Measurements from ENCODE around the gene SORCS3.

The SORCS3 gene

GRCh38 chr10:104663076-104663475 lies 22.0 kb downstream of the SORCS3 start:
- no peak for TF ChIP-seq Cebpa-rat (IDR thresholded peaks at IDR 0.05)
- Histone ChIP-seq H3K36me3 (no peaks in the 10 kb centered on the region), H3K4me2 (no peak overlapping the region)

GRCh38 chr10:104663563-104663962 lies 22.5 kb downstream of the SORCS3 start:
- no peak for TF ChIP-seq Cebpa-rat (IDR thresholded peaks at IDR 0.05)
- Histone ChIP-seq H4K20me1 (no peaks in the 10 kb centered on the region), H3K27ac (no peak overlapping the region), H3K9me3 (no peaks in the 10 kb centered on the region), H3K9ac (no peak overlapping the region), H3K4me3 (no peak overlapping the region), H3K36me3 (no peaks in the 10 kb centered on the region), H3K4me1 (no peaks in the 10 kb centered on the region), H3K4me2 (no peak overlapping the region), H3K27me3 (no peaks in the 10 kb centered on the region)

More at GRCh38 chr10:104663076-104663475, 22.0 kb downstream of the SORCS3 start:
- no peaks in the 10 kb centered on the region for H3K9me3 ChIP-seq
- H4K20me1 ChIP-seq = no peaks in the 10 kb centered on the region
- H3K27ac ChIP-seq = no peak overlapping the region
- H3K4me1 ChIP-seq = no peaks in the 10 kb centered on the region
- H3K27me3 ChIP-seq = no peaks in the 10 kb centered on the region
- no peak overlapping the region for H3K9ac ChIP-seq
- no peak overlapping the region for H3K4me3 ChIP-seq

- Histone ChIP-seq H3K36me3 (no peaks in the 10 kb centered on the region), H3K4me3 (no peak overlapping the region), H3K9me3 (no peaks in the 10 kb centered on the region), H3K4me1 (no peaks in the 10 kb centered on the region), H3K27me3 (no peaks in the 10 kb centered on the region), H3K27ac (no peak overlapping the region), H3K9ac (no peak overlapping the region), H3K4me2 (no peak overlapping the region), H4K20me1 (no peaks in the 10 kb centered on the region)
- TF ChIP-seq Cebpa-rat (IDR thresholded peaks at IDR 0.05) = no peak
Measured at GRCh38 chr10:104664205-104664604, 23.1 kb downstream of the SORCS3 start.

GRCh38 chr10:104665174-104665573 lies 24.1 kb downstream of the SORCS3 start:
- no peak overlapping the region for H3K9ac ChIP-seq
- H3K9me3 ChIP-seq = peaks cover 2% of the 10 kb centered on the region; the same call in 1 of the 2 replicates
- no peaks in the 10 kb centered on the region for H4K20me1 ChIP-seq
- no peaks in the 10 kb centered on the region for H3K36me3 ChIP-seq
- H3K4me1 ChIP-seq = no peaks in the 10 kb centered on the region
- no peak overlapping the region for H3K4me2 ChIP-seq
- no peak overlapping the region for H3K4me3 ChIP-seq
- no peak overlapping the region for H3K27ac ChIP-seq
- H3K27me3 ChIP-seq = no peaks in the 10 kb centered on the region
- TF ChIP-seq Cebpa-rat (IDR thresholded peaks at IDR 0.05) = no peak

- Histone ChIP-seq H4K20me1 (no peaks in the 10 kb centered on the region), H3K27ac (no peak overlapping the region), H3K4me3 (no peak overlapping the region), H3K27me3 (no peaks in the 10 kb centered on the region), H3K9me3 (peaks cover 6% of the 10 kb centered on the region), H3K4me1 (no peaks in the 10 kb centered on the region), H3K4me2 (no peak overlapping the region), H3K36me3 (no peaks in the 10 kb centered on the region), H3K9ac (no peak overlapping the region)
- TF ChIP-seq Cebpa-rat (IDR thresholded peaks at IDR 0.05) = no peak
Measured at GRCh38 chr10:104666106-104666505, 25.0 kb downstream of the SORCS3 start.

GRCh38 chr10:104676874-104677273 lies 35.8 kb downstream of the SORCS3 start:
- Histone ChIP-seq H3K27ac (no peak overlapping the region), H3K9ac (no peak overlapping the region)

GRCh38 chr10:104678658-104679057 lies 37.6 kb downstream of the SORCS3 start:
- Histone ChIP-seq H3K4me2 (no peak overlapping the region), H3K4me1 (no peaks in the 10 kb centered on the region), H3K9ac (no peak overlapping the region), H4K20me1 (no peaks in the 10 kb centered on the region), H3K4me3 (no peak overlapping the region), H3K9me3 (peaks cover 8% of the 10 kb centered on the region; the same call in 1 of the 2 replicates), H3K27ac (no peak overlapping the region), H3K27me3 (no peaks in the 10 kb centered on the region), H3K36me3 (no peaks in the 10 kb centered on the region)
- no peak for TF ChIP-seq Cebpa-rat (IDR thresholded peaks at IDR 0.05)

More at GRCh38 chr10:104676874-104677273, 35.8 kb downstream of the SORCS3 start:
- no peak for TF ChIP-seq Cebpa-rat (IDR thresholded peaks at IDR 0.05)
- no peaks in the 10 kb centered on the region for H3K27me3 ChIP-seq
- H3K4me2 ChIP-seq = no peak overlapping the region
- peaks cover 12% of the 10 kb centered on the region; the same call in 1 of the 2 replicates for H3K9me3 ChIP-seq
- no peaks in the 10 kb centered on the region for H3K4me1 ChIP-seq
- H3K36me3 ChIP-seq = no peaks in the 10 kb centered on the region
- no peaks in the 10 kb centered on the region for H4K20me1 ChIP-seq
- no peak overlapping the region for H3K4me3 ChIP-seq

- Histone ChIP-seq H3K4me1 (no peaks in the 10 kb centered on the region), H3K9ac (no peak overlapping the region), H4K20me1 (no peaks in the 10 kb centered on the region), H3K9me3 (no peaks in the 10 kb centered on the region), H3K27ac (no peak overlapping the region), H3K4me3 (no peak overlapping the region), H3K4me2 (no peak overlapping the region), H3K27me3 (no peaks in the 10 kb centered on the region), H3K36me3 (no peaks in the 10 kb centered on the region)
- no peak for TF ChIP-seq Cebpa-rat (IDR thresholded peaks at IDR 0.05)
Measured at GRCh38 chr10:104680467-104681401, 39.6 kb downstream of the SORCS3 start.

- H3K36me3 ChIP-seq = no peaks in the 10 kb centered on the region
- H3K4me2 ChIP-seq = no peak overlapping the region
- no peak overlapping the region for H3K27ac ChIP-seq
- no peaks in the 10 kb centered on the region for H4K20me1 ChIP-seq
- H3K4me1 ChIP-seq = no peaks in the 10 kb centered on the region
- no peak overlapping the region for H3K4me3 ChIP-seq
- H3K9ac ChIP-seq = no peak overlapping the region
- TF ChIP-seq Cebpa-rat (IDR thresholded peaks at IDR 0.05) = no peak
- no peaks in the 10 kb centered on the region for H3K9me3 ChIP-seq
- H3K27me3 ChIP-seq = no peaks in the 10 kb centered on the region
Measured at GRCh38 chr10:104681485-104681884, 40.4 kb downstream of the SORCS3 start.

GRCh38 chr10:104683567-104683966 lies 42.5 kb downstream of the SORCS3 start:
- no peaks in the 10 kb centered on the region for H4K20me1 ChIP-seq
- no peaks in the 10 kb centered on the region for H3K9me3 ChIP-seq
- H3K27ac ChIP-seq = no peak overlapping the region
- H3K4me3 ChIP-seq = no peak overlapping the region
- no peaks in the 10 kb centered on the region for H3K4me1 ChIP-seq
- H3K9ac ChIP-seq = no peak overlapping the region
- no peaks in the 10 kb centered on the region for H3K27me3 ChIP-seq
- no peak for TF ChIP-seq Cebpa-rat (IDR thresholded peaks at IDR 0.05)
- no peaks in the 10 kb centered on the region for H3K36me3 ChIP-seq
- H3K4me2 ChIP-seq = no peak overlapping the region
